Stimulated activated CD8-positive, alpha-beta memory T cell treated with anti-CD3 and anti-CD28 coated beads, Interleukin-4, amount 100 ng/mL, for 48 hours (primary cell): Measurements from ENCODE around the gene KDM4D.
"Not testable (repeated sequence)": the region's sequence is repeated elsewhere in the genome, so short reads cannot be mapped to it uniquely, and the experiment has no call there.

ENCODE experiments used
- DNase-seq: peaks from one replicate; pipeline ENCODE4 v3.0.0-alpha.2; 2020

The KDM4D gene

GRCh38 chr11:95037356-95038035 is 64.0 kb downstream of the KDM4D start:
- not testable (repeated sequence) for DNase-seq

GRCh38 chr11:95042239-95042638 is 68.7 kb downstream of the KDM4D start:
- no peak for DNase-seq

- DNase-seq, result no peak
These were observed 69.4 kb downstream of the KDM4D start for GRCh38 chr11:95042906-95043305.

GRCh38 chr11:95044010-95044409 is 70.5 kb downstream of the KDM4D start:
- no peak for DNase-seq

- no peak for DNase-seq
These were observed 72.3 kb downstream of the KDM4D start for GRCh38 chr11:95045812-95046211.
